ENCODE data around the gene CKAP2L. TPM values are rescaled to one million over a fixed set of nuclear protein-coding genes. Genes with fewer than 3 reads are reported as not detected.

CKAP2L gene
- total RNA-seq, 1 donor from 2014 or later: not detected

- Histone ChIP-seq H3K4me1 (no peaks in the 10 kb centered on the region), H3K36me3 (no peaks in the 10 kb centered on the region), H3K4me3 (no peak within 1 kb of the TSS), H3K9me3 (no peaks in the 10 kb centered on the region), H3K27ac (no peak within 1 kb of the TSS), H3K27me3 (no peaks in the 10 kb centered on the region)
- no peak for DNase-seq (ENCODE audit: low spot score in 2 of 2)
- TF ChIP-seq CTCF (IDR thresholded peaks at IDR 0.05): no peak
- intact Hi-C loops (cut with DNase I): no loop called here
Observed at GRCh38 chr2:112784199-112785189, 20.1 kb upstream of the CKAP2L start, which contains the start of gene IL1A. Gene IL1A, minus strand, starts transcription at chr2:112784493. Its CDS starts 723 bp downstream, at chr2:112783770.

GRCh38 chr2:112783187-112783714 lies 18.8 kb upstream of the CKAP2L start:
- H3K9me3 ChIP-seq: no peaks in the 10 kb centered on the region
- no peak overlapping the region for H3K4me3 ChIP-seq
- H3K27ac ChIP-seq: no peak overlapping the region
- no peaks in the 10 kb centered on the region for H3K36me3 ChIP-seq
- H3K4me1 ChIP-seq: no peaks in the 10 kb centered on the region
- H3K27me3 ChIP-seq: no peaks in the 10 kb centered on the region
- no peak for DNase-seq (ENCODE audit: low spot score in 2 of 2)
- TF ChIP-seq CTCF (IDR thresholded peaks at IDR 0.05): no peak
- intact Hi-C loops (cut with DNase I): no loop called here

- intact Hi-C loops (cut with DNase I): no loop called here
- DNase-seq (ENCODE audit: low spot score in 2 of 2): no peak
- no peaks in the 10 kb centered on the region for H3K27me3 ChIP-seq
- no peak for TF ChIP-seq CTCF (IDR thresholded peaks at IDR 0.05)
- H3K9me3 ChIP-seq: no peaks in the 10 kb centered on the region
- H3K4me1 ChIP-seq: no peaks in the 10 kb centered on the region
- no peak overlapping the region for H3K4me3 ChIP-seq
- H3K36me3 ChIP-seq: no peaks in the 10 kb centered on the region
- H3K27ac ChIP-seq: no peak overlapping the region
Observed at GRCh38 chr2:112782234-112782799, 17.9 kb upstream of the CKAP2L start.

- TF ChIP-seq CTCF (IDR thresholded peaks at IDR 0.05): no peak
- DNase-seq (ENCODE audit: low spot score in 2 of 2): no peak
Observed at GRCh38 chr2:112779598-112779997, 15.2 kb upstream of the CKAP2L start.

GRCh38 chr2:112777036-112777435 lies 12.6 kb upstream of the CKAP2L start:
- intact Hi-C loops (cut with DNase I): no loop called here
- H3K9me3 ChIP-seq: no peaks in the 10 kb centered on the region
- no peak for DNase-seq (ENCODE audit: low spot score in 2 of 2)
- H3K27ac ChIP-seq: no peak overlapping the region
- no peaks in the 10 kb centered on the region for H3K27me3 ChIP-seq
- no peak for TF ChIP-seq CTCF (IDR thresholded peaks at IDR 0.05)
- no peaks in the 10 kb centered on the region for H3K36me3 ChIP-seq
- no peak overlapping the region for H3K4me3 ChIP-seq
- H3K4me1 ChIP-seq: no peaks in the 10 kb centered on the region

More at GRCh38 chr2:112779598-112779997, 15.2 kb upstream of the CKAP2L start:
- H3K4me3 ChIP-seq: no peak overlapping the region
- H3K27ac ChIP-seq: no peak overlapping the region
- no peaks in the 10 kb centered on the region for H3K36me3 ChIP-seq
- H3K9me3 ChIP-seq: no peaks in the 10 kb centered on the region
- H3K4me1 ChIP-seq: no peaks in the 10 kb centered on the region
- intact Hi-C loops (cut with DNase I): no loop called here
- H3K27me3 ChIP-seq: no peaks in the 10 kb centered on the region

All from ascending aorta (tissue), 2 donors.